Activated CD8-positive, alpha-beta T cell treated with anti-CD3 and anti-CD28 coated beads for 36 hours (primary cell): ENCODE results near the gene HTR2B. TPM values are rescaled to one million over a fixed set of nuclear protein-coding genes. Genes with fewer than 3 reads are reported as not detected.
"Not testable (repeated sequence)": the region's sequence is repeated elsewhere in the genome, so short reads cannot be mapped to it uniquely, and the experiment has no call there.

Experiments
- ATAC-seq: fragments of 200-7000 bp; cut with Tn5 transposase; one replicate; pipeline ENCODE4 v1.10.0; 2021; ENCODE audit warnings: mild to moderate bottlenecking, moderate library complexity
- CTCF ChIA-PET: fragments of 350-600 bp; sonication (Branson Sonifier 250); formaldehyde crosslinking; loops from one replicate; lab custom pipeline; 2021; ENCODE audit warnings: antibody characterized with exemption; lab: Charles Lee
- POLR2A ChIA-PET: fragments of 350-600 bp; sonication (Branson Sonifier 250); formaldehyde crosslinking; loops from one replicate; lab custom pipeline; 2021; ENCODE audit warnings: antibody characterized with exemption; lab: Charles Lee
- DNase-seq: peaks from one replicate; pipeline ENCODE4 v3.0.0-alpha.2; 2020
- H3K27ac Mint-ChIP-seq: one replicate; pipeline ENCODE4 v1.8.0; 2021; ENCODE audit warnings: mild to moderate bottlenecking, mixed read lengths
- H3K27me3 Mint-ChIP-seq: one replicate; pipeline ENCODE4 v1.8.0; 2021; ENCODE audit warnings: mixed read lengths
- H3K36me3 Mint-ChIP-seq: one replicate; pipeline ENCODE4 v1.8.0; 2021; ENCODE audit warnings: low read depth, mixed read lengths
- H3K4me1 Mint-ChIP-seq: one replicate; pipeline ENCODE4 v1.8.0; 2021; ENCODE audit warnings: low read depth, mixed read lengths
- H3K4me3 Mint-ChIP-seq: one replicate; pipeline ENCODE4 v1.8.0; 2021; ENCODE audit warnings: mild to moderate bottlenecking, moderate library complexity, mixed read lengths
- H3K9me3 Mint-ChIP-seq: one replicate; pipeline ENCODE4 v1.8.0; 2021; ENCODE audit warnings: mixed read lengths
- intact Hi-C: fragments of 100-400 bp; cut with micrococcal nuclease; formaldehyde crosslinking; loops from one replicate; pipeline ENCODE4 v1.10.0; 2022
- total RNA-seq, 2 experiments: library from RNA; stranded (reverse); gene quantifications; one replicate each; pipeline ENCODE4 v1.2.3, GENCODE V29; 2021
- TF ChIP-seq, protein P1 (sequence below): fragments of 200-600 bp; IDR thresholded peaks from one replicate; pipeline ENCODE4 v1.8.0; 2022; ENCODE audit warnings: antibody characterized with exemption, mild to moderate bottlenecking

HTR2B gene
- total RNA-seq, 2 experiments from 2014 or later, result not detected

DNA sequence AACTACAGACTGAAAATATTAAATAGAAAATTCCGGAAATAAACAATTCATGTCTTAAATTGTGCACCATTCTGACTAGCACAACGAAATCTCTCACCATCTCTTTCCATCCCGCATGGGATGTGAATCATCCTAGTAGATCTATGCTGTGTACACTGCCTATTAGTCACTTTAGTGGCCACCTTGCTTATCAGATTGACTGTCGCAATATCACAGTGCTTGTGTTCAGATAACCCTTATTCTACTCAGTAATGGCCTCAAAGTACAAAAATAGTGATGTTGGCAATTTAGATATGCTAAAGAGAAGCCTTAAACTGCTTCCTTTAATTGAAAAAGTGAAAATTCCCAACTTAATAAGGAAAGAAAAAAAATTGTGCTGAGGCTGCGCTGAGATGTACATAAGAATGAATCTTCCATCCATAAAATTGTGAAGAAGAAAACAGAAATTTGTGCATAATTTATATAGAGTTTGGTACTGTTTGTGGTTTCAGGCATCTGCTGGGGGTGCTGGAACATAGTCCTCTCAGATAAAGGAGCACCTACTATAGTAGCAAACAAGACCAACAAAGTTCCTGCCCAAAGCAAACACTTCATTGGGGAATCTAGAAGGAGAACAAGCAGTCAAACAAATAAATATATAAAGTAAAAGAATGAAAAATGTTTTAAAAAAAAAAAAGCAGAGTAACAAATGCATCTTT is 56.2 kb downstream of the HTR2B start:
- TF ChIP-seq, protein P1, sequence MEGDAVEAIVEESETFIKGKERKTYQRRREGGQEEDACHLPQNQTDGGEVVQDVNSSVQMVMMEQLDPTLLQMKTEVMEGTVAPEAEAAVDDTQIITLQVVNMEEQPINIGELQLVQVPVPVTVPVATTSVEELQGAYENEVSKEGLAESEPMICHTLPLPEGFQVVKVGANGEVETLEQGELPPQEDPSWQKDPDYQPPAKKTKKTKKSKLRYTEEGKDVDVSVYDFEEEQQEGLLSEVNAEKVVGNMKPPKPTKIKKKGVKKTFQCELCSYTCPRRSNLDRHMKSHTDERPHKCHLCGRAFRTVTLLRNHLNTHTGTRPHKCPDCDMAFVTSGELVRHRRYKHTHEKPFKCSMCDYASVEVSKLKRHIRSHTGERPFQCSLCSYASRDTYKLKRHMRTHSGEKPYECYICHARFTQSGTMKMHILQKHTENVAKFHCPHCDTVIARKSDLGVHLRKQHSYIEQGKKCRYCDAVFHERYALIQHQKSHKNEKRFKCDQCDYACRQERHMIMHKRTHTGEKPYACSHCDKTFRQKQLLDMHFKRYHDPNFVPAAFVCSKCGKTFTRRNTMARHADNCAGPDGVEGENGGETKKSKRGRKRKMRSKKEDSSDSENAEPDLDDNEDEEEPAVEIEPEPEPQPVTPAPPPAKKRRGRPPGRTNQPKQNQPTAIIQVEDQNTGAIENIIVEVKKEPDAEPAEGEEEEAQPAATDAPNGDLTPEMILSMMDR, result no peak
- ChIA-PET POLR2A (interaction anchor here (0.8 to 2.3 kb wide), 2 partner anchors 10 to 11 kb away, joined by 3 to 9 read pairs; no protein-coding TSS in a partner anchor), CTCF (interaction anchor here (0.6 to 2.0 kb wide), 4 partner anchors 10 to 82 kb away, joined by 3 to 10 read pairs (median 3); no protein-coding TSS in a partner anchor)
- Mint-ChIP-seq H3K9me3 (no peaks in the 10 kb centered on the region), H3K27ac (peak overlapping the region; percentile 40), H3K4me1 (peaks cover 11% of the 10 kb centered on the region), H3K4me3 (no peak overlapping the region), H3K27me3 (no peaks in the 10 kb centered on the region), H3K36me3 (peaks cover 29% of the 10 kb centered on the region)
- intact Hi-C loops, result no loop called here
- ATAC-seq (peak; percentile 67), DNase-seq (peak; percentile 17)

DNA sequence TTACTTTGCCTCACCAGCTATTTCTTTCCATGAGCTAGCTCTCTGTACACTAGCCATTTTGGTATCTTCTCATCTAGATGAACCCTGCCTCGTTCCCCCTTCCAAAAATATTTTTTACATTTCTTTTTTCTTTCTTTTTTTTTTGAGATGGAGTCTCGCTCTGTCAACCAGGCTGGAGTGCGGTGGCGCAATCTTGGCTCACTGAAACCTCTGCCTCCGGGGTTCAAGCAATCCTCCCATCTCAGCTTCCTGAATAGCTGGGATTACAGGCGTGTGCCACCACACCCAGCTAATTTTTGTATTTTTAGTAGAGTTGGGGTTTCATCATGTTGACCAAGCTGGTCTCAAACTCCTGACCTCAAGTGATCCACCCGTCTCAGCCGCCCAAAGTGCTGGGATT is 57.3 kb downstream of the HTR2B start:
- ChIA-PET POLR2A (interaction anchor here (0.6 to 2.3 kb wide), 2 partner anchors 9 to 29 kb away, joined by 3 to 9 read pairs; no protein-coding TSS in a partner anchor), CTCF (interaction anchor here (0.9 to 1.9 kb wide), 3 partner anchors 11 to 159 kb away, joined by 3 to 10 read pairs (median 3); partner anchors contain the start of gene PSMD1)
- H3K4me3 Mint-ChIP-seq, intact Hi-C loops, H3K27me3 Mint-ChIP-seq, H3K9me3 Mint-ChIP-seq, ATAC-seq, DNase-seq: not testable (repeated sequence)
- H3K36me3 Mint-ChIP-seq, result peaks cover 35% of the 10 kb centered on the region
- H3K4me1 Mint-ChIP-seq, result peaks cover 11% of the 10 kb centered on the region
- peak overlapping the region; percentile 12 for H3K27ac Mint-ChIP-seq

DNA sequence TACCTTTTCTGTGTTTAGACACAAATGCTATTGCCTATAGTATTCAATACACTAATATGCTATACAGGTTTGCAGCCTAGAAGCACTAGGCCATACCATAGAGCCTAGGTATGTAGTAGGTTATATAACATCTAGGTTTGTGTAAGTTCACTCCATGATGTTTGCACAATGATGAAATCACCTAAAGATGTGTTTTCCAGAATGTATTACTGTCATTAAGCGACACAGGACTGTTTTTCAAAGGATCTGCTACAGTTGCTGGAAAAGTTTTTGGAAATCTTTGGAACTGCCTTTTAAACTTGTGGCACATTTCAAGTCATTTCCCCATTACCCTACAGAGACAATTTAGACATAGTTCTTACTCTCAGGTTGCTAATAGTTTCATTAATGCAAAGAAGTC is 58.9 kb downstream of the HTR2B start:
- intact Hi-C loops, result no loop called here
- POLR2A ChIA-PET, result interaction anchor here (0.8 kb wide), 1 partner anchor 9 kb away, joined by 4 read pairs; the partner anchor contains the start of gene PSMD1
- Mint-ChIP-seq H3K27me3 (no peaks in the 10 kb centered on the region), H3K4me1 (peaks cover 13% of the 10 kb centered on the region), H3K27ac (no peak overlapping the region), H3K36me3 (peaks cover 39% of the 10 kb centered on the region), H3K9me3 (no peaks in the 10 kb centered on the region), H3K4me3 (no peak overlapping the region)
- DNase-seq (no peak), ATAC-seq (no peak)
- TF ChIP-seq, protein P1, result no peak
- CTCF ChIA-PET, result no interaction called here

DNA sequence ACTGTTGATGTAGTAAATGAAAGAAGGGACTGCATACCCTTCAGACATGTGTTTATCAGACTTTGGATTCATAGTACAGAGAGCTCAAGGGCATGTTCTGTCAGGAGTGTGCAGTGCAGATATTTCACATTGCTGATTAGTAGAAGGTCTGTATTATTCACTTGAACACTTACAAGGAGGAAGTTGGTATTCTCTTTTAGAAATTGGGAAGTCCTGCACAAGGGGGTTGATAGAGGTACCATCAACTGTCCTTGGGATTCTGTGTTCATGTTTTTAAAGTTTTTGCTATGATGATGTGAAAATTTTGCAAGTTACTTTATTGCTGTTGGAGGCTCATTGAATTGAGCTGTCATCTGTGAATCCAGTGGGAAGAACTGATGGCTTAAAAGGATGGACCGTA is 61.5 kb downstream of the HTR2B start:
- ATAC-seq, result no peak
- intact Hi-C loops, result no loop called here
- Mint-ChIP-seq H3K27me3 (no peaks in the 10 kb centered on the region), H3K4me3 (no peak overlapping the region), H3K36me3 (peaks cover 34% of the 10 kb centered on the region), H3K27ac (no peak overlapping the region), H3K4me1 (peaks cover 29% of the 10 kb centered on the region), H3K9me3 (no peaks in the 10 kb centered on the region)
- TF ChIP-seq, protein P1, result no peak
- POLR2A ChIA-PET, result interaction anchor here (0.9 kb wide), 1 partner anchor 11 kb away, joined by 3 read pairs; no protein-coding TSS in a partner anchor
- DNase-seq, result no peak
- CTCF ChIA-PET, result interaction anchor here (1.5 kb wide), 1 partner anchor 10 kb away, joined by 6 read pairs; no protein-coding TSS in a partner anchor

DNA sequence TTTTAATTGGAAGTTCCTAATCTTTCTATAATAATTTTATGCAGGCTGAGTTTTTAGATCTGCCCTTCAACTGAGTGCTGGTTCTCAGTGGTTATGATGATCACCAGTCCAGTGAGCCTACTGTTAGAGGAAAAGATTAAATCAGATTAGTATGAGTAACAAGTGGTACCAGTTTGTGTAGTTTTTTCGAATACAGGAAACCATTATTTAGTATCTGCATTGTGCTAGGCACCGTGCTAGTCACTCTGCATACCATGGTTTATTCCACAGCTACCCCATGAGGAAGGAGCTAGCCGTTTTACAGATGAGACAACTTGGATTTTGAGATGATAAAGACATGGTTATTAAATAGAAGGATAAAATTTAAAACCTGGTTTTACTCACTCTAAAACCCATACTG is 62.1 kb downstream of the HTR2B start:
- Mint-ChIP-seq H3K27me3 (no peaks in the 10 kb centered on the region), H3K36me3 (peaks cover 29% of the 10 kb centered on the region), H3K4me3 (no peak overlapping the region), H3K9me3 (no peaks in the 10 kb centered on the region), H3K27ac (no peak overlapping the region), H3K4me1 (peaks cover 29% of the 10 kb centered on the region)
- TF ChIP-seq, protein P1, result no peak
- intact Hi-C loops, result no loop called here
- DNase-seq (no peak), ATAC-seq (no peak)
- ChIA-PET POLR2A (no interaction called here), CTCF (interaction anchor here (1.5 kb wide), 1 partner anchor 10 kb away, joined by 6 read pairs; no protein-coding TSS in a partner anchor)
